Endothelial cell (in vitro differentiated cells): Measurements from ENCODE around the gene ARMH1. TPM values are rescaled to one million over a fixed set of nuclear protein-coding genes. Genes with fewer than 3 reads are reported as not detected.

Experiments
- DNase-seq: peaks from one replicate; pipeline ENCODE4 v3.0.0; 2021; ENCODE audit warnings: low spot score
- H3K27ac Mint-ChIP-seq: one replicate; pipeline ENCODE4 v1.8.0; 2021; ENCODE audit warnings: mixed read lengths, inconsistent platforms; ENCODE audit not compliant: unreplicated experiment
- H3K27me3 Mint-ChIP-seq: one replicate; pipeline ENCODE4 v1.8.0; 2021; ENCODE audit warnings: mild to moderate bottlenecking, moderate library complexity, mixed read lengths, inconsistent platforms; ENCODE audit not compliant: unreplicated experiment
- H3K36me3 Mint-ChIP-seq: one replicate; pipeline ENCODE4 v1.8.0; 2021; ENCODE audit warnings: mild to moderate bottlenecking, low read depth, mixed read lengths, inconsistent platforms; ENCODE audit not compliant: unreplicated experiment
- H3K4me1 Mint-ChIP-seq: one replicate; pipeline ENCODE4 v1.8.0; 2021; ENCODE audit warnings: mild to moderate bottlenecking, mixed read lengths, inconsistent platforms; ENCODE audit not compliant: unreplicated experiment
- H3K4me3 Mint-ChIP-seq: one replicate; pipeline ENCODE4 v1.8.0; 2021; ENCODE audit warnings: mild to moderate bottlenecking, mixed read lengths, inconsistent platforms; ENCODE audit not compliant: unreplicated experiment
- H3K9me3 Mint-ChIP-seq: one replicate; pipeline ENCODE4 v1.8.0; 2021; ENCODE audit warnings: mixed read lengths, inconsistent platforms; ENCODE audit not compliant: unreplicated experiment
- total RNA-seq: library from RNA; stranded (reverse); fragmentation: NEBNext Ultra II Directional; extraction: Animal tissue kit (Norgen Biotek cat#: 25700); gene quantifications from one replicate; pipeline ENCODE4 v1.2.1, GENCODE V29; 2021; ENCODE audit not compliant: unreplicated experiment
- TF ChIP-seq, protein P1 (sequence below): fragments of 200-600 bp; sonication (generic); IDR thresholded peaks from one replicate; pipeline ENCODE4 v1.5.0; 2021; ENCODE audit warnings: antibody characterized with exemption; ENCODE audit not compliant: unreplicated experiment

The ARMH1 gene
- total RNA-seq, 1 donor from 2014 or later, result 4.1 TPM

DNA sequence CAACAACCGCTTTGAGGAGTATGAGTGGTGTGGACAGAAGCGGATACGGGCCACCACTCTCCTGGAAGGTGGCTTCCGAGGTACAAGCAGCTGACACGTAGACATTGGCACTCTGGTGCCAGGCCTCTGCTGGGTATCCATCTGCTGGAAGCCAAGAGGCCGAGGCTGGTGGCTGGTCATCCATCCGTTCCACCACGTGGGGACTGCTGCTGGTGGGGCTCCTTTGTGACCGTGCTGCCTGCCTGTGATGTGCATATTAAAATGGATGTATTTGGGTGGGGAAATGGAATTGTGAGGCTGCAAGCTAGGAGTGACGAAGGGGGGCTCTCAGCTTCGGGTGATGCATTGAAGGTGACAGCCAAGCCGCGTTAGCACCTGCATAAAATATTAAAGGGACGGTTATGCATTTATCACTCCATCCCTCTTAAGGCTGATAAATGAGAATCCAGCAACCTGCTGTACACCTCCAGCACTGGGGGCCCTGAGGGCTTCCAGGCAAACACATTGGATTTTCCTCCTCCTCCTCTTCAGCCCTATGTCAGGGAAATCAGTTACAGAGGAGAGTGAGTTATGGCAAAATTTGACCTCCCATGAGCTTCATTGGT is 38.3 kb upstream of the ARMH1 start:
- H3K4me1 Mint-ChIP-seq, result peaks cover 21% of the 10 kb centered on the region
- H3K27ac Mint-ChIP-seq, result no peak overlapping the region
- H3K9me3 Mint-ChIP-seq, result no peaks in the 10 kb centered on the region
- H3K27me3 Mint-ChIP-seq, result peaks cover 23% of the 10 kb centered on the region
- TF ChIP-seq, protein P1, sequence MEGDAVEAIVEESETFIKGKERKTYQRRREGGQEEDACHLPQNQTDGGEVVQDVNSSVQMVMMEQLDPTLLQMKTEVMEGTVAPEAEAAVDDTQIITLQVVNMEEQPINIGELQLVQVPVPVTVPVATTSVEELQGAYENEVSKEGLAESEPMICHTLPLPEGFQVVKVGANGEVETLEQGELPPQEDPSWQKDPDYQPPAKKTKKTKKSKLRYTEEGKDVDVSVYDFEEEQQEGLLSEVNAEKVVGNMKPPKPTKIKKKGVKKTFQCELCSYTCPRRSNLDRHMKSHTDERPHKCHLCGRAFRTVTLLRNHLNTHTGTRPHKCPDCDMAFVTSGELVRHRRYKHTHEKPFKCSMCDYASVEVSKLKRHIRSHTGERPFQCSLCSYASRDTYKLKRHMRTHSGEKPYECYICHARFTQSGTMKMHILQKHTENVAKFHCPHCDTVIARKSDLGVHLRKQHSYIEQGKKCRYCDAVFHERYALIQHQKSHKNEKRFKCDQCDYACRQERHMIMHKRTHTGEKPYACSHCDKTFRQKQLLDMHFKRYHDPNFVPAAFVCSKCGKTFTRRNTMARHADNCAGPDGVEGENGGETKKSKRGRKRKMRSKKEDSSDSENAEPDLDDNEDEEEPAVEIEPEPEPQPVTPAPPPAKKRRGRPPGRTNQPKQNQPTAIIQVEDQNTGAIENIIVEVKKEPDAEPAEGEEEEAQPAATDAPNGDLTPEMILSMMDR, result no peak
- H3K36me3 Mint-ChIP-seq, result peaks cover 54% of the 10 kb centered on the region
- H3K4me3 Mint-ChIP-seq, result no peak overlapping the region
- DNase-seq, result no peak

- H3K36me3 Mint-ChIP-seq, result peaks cover 58% of the 10 kb centered on the region
- no peaks in the 10 kb centered on the region for H3K9me3 Mint-ChIP-seq
- peaks cover 19% of the 10 kb centered on the region for H3K27me3 Mint-ChIP-seq
- H3K4me3 Mint-ChIP-seq, result no peak overlapping the region
- DNase-seq, result no peak
- no peak overlapping the region for H3K27ac Mint-ChIP-seq
- TF ChIP-seq, protein P1, result no peak
- H3K4me1 Mint-ChIP-seq, result peaks cover 18% of the 10 kb centered on the region
These were observed 37.6 kb upstream of the ARMH1 start for GRCh38 chr1:44636688-44637598.

GRCh38 chr1:44637702-44638411 is 36.7 kb upstream of the ARMH1 start:
- DNase-seq, result no peak
- Mint-ChIP-seq H3K4me3 (no peak overlapping the region), H3K4me1 (peaks cover 18% of the 10 kb centered on the region), H3K9me3 (no peaks in the 10 kb centered on the region), H3K36me3 (peaks cover 64% of the 10 kb centered on the region), H3K27ac (no peak overlapping the region), H3K27me3 (peaks cover 14% of the 10 kb centered on the region)
- TF ChIP-seq, protein P1, result no peak

GRCh38 chr1:44640200-44640853 is 34.2 kb upstream of the ARMH1 start:
- TF ChIP-seq, protein P1, result no peak
- peaks cover 6% of the 10 kb centered on the region for H3K4me1 Mint-ChIP-seq
- H3K36me3 Mint-ChIP-seq, result peaks cover 71% of the 10 kb centered on the region
- no peak overlapping the region for H3K4me3 Mint-ChIP-seq
- H3K27ac Mint-ChIP-seq, result no peak overlapping the region
- H3K27me3 Mint-ChIP-seq, result peaks cover 8% of the 10 kb centered on the region
- H3K9me3 Mint-ChIP-seq, result no peaks in the 10 kb centered on the region
- no peak for DNase-seq
